GM19025 (cell line): Measurements from ENCODE around the gene ITPRIPL1.
A peak's percentile ranks its signal among the peaks of the same experiment; 100 is the strongest.
"Not testable (repeated sequence)": the region's sequence is repeated elsewhere in the genome, so short reads cannot be mapped to it uniquely, and the experiment has no call there.

Experiments
- ATAC-seq: cut with Tn5 transposase; IDR thresholded peaks from one replicate; pipeline ENCODE4 v1.9.1; 2021; ENCODE audit warnings: mild to moderate bottlenecking, low read depth, moderate library complexity; ENCODE audit not compliant: unreplicated experiment

ITPRIPL1 gene, protein sequence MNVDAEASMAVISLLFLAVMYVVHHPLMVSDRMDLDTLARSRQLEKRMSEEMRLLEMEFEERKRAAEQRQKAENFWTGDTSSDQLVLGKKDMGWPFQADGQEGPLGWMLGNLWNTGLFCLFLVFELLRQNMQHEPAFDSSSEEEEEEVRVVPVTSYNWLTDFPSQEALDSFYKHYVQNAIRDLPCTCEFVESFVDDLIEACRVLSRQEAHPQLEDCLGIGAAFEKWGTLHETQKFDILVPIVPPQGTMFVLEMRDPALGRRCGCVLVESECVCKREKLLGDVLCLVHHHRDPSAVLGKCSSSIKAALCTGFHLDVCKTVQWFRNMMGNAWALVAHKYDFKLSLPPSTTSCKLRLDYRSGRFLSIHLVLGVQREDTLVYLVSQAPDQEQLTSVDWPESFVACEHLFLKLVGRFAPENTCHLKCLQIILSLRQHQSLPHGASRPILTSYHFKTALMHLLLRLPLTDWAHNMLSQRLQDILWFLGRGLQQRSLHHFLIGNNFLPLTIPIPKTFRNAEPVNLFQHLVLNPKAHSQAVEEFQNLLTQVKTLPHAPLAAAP

DNA sequence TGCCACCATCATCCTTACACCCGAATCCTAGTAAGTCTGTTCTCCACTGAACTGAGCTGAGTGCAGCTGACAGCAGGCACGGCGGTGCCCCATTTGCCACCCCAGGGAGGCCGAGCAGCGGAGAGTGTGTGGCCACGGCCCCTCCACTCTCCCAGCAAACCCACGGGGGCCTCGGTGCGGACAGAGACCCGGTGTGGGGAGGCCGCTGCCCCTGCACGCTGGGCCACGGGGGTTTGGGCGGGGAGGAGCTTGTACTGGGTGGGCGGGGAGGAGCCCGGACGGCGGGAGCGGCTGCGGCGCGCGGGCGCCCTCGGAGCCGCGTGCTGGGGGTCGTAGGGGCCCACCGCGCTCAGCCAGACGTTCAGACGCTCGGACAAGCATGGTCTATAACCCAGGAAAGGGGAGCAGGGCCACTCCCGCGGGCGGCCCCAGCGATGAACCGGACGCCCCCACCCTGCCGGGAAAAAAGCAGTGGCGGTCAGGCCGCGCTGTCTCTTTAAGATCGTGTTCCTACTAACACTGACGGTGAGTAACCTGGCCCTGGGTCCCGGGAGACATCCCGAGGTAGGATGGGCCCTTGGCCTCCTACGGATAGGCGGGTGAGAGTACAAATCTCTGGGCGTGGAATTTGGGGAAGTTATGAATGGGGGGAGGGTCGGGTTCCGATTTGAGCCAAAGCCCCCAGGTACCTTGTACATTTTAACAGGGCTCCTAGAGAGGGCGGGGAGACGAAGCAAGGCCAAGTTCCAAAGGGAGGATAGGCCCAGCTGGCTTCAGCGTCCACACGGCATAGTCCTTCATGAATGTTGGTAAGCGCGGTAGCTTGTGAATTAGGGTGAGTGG is at the start of gene ITPRIPL1:
Gene ITPRIPL1 (plus strand): TSS at position 277 of the 843 bp plus-strand sequence. CDS start 523 bp downstream, at position 800.
- ATAC-seq = no peak

DNA sequence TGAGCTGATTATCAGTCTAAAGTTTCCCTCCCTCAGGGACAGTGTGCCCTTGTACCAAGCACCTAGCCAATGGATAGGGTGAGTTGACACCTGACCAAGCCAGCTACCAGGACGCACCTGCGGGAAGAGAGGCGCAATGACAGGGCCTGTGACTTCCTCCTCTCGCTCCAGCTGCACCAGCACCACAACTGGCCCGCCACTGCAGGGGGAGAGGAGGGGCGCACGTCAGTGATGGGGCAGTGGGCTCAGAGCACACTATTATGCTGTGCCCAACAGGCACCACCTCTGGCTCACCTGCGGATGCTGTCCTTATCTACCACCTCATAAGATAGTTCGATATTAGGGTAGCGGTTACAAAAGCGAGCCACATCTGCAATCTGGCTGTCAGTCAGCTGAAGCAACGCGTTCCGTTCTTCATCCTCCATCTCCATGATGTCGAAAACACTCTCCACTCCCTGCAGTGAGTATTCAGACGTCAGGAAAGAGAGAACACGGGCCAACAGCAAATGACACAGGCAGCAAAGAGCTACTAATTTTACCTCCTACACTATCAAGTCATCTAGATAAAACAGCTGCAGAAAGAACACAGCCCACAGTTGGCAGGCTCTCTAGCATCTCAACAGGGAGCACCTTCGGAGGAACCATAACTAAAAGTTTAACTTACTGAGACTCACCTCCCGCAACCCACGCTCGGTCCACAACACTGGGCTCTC is 48.2 kb upstream of the ITPRIPL1 start:
- no peak for ATAC-seq

DNA sequence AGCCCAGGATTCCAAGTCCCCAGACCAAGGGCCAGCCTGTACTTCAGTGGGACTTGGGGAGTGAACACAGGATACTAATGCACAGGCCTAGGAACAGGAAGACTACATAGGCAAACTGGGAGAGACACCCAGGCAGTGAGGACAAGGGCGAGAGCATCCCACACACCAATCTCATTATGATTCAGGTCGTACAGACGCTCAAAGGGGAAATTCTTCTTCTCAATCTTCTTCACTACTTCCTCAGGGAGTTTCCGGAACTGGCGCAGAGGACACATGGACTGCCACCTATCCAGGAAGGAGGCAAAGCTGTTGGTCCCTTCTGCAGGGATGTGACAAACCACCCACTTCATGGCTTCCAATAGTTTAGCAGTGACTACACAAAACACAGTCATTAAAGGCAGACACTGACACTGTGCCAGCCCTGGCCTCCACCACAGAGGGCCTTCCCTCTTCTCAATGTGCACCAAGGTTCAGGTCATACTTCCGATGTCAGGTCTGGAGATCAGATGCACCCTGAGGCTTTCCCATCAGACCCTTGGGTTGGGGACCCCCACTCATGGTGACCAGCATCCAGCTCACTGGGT is 37.8 kb upstream of the ITPRIPL1 start:
- no peak for ATAC-seq

DNA sequence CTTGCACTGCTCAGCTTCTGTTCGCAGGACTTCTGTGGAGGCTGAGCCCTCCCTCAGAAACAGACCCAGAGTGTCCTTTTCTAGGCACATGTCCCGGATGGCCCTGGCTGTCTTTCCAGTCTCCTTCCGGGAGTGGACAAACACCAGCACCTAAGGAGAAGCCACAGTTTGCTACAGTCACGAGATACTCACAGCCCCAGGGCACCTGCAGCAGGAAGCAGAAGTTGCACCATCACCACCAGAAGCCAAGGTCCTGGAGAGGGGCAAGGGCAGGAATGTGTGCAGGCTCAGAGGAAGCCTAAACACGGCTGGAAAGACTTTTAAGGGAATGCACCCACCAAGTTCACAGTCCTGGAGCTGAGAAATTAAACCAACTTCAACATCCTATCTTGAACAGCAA is 33.4 kb upstream of the ITPRIPL1 start:
- no peak for ATAC-seq

DNA sequence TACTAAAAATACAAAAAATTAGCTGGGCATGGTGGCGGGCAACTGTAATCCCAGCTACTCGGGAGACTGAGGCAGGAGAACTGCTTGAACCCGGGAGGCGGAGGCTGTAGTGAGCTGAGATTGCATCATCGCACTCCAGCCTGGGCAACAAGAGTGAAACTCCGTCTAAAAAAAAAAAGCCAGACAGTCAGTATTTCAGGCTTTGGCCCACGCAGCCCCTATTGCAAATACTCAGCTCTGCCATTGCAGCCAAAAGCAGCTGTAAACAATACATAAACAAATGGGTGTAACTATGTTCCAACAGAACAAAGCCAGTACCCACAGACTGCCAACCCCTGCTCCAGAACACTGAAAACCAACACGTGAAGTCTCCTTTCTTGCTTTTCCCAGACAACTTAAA is 30.8 kb upstream of the ITPRIPL1 start:
- not testable (repeated sequence) for ATAC-seq

DNA sequence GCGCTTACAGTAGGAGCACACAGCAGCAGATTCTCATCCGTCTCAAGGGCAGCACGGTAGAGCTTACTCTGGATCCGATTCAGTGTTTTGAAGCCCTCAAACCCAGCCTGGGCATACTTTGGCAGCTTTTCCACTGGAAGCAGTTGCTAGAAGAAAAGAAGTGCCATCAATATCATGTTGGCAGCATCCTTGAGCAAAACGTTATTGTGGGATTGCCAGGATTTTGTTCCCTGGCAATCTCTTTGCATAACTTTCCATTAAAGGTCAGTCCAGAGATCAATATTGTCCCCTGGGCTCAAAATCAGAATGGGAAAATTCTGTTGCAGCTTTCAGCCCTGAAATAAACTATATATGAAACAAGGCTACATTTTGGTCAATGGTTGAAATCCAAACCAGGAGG is 28.2 kb upstream of the ITPRIPL1 start:
- no peak for ATAC-seq

DNA sequence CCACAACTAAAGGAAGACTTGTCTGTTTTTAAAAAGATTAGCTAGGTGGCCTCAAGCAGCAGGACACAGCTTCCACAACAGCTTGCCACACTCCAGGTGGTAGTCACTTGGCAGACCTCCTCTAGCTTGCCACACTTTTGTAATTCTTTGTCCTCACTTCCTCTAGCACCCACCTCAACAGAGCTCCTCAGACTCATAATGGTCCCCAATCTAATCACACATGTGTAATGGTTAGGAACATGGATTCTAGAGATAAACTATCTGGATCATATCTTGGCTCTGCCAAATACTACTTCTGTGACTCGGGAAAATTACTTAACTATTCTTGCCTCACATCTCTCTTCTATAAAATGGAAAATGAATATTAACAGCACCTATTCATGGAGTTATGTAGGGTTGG is 23.3 kb upstream of the ITPRIPL1 start:
- ATAC-seq = no peak

DNA sequence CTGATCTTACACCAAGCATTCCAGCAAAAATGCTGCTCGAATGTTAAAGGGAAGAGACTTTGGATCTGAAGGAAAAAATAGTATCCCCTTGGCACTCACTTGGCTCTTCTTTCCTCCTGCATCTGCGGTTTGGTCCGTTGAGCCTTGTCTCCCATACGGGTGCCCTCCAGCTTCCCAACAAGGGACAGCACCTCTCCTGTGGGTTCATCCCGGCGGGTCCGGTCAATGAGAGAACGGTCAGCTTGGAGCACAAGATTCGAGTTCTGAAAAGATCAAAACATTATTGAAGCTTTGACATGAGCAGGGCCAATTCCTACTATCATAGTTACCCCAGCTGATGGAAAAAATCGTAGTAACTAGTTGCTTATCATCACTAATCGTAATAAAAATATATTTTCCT is 20.5 kb upstream of the ITPRIPL1 start:
- ATAC-seq = no peak

DNA sequence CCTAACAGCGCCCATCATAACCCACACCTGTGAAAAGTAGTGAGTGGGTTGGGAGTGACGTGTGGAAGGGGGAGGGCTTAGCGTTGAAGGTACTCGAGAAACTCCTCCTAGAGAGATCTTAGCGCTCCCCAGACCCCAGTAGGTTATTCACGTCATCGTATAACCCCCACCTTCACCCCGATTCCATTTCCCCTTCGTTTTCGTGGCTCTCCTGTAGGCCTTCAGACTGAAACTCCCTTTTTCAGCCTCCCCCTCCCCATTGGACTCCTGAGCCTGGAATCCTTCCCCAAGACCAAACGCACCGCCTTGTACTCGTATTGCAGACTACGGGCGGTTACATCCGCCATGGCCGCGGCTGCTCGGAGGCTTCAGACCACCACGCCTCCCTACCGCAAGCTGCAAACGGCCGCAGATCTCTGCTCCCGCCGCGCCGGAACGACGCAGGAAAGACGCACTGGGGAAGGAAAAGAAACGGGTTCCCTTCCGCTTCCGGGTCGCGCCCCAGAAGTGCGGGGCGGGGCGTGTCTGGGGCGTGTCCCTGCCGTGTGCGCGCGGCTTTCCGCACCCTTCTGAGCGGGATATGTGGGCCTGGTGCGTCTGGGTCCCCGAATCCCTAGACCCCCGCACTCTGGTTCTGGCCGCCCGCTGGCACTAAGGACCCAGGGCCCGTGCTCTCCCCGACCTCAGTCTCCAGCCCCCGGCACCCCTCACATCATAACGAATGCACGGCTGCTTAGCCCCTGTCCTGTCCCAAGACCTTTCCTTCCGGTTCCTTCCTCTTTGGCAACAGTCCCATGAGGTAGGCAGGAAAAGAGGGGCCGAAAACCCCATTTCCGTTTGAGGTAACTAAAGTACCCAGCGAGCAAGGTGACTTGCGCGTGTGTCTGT is 19.8 kb upstream of the ITPRIPL1 start, which contains the start of gene SNRNP200:
Gene SNRNP200 (minus strand): TSS at position 456 of the 888 bp plus-strand sequence. CDS start 109 bp downstream, at position 347.
- ATAC-seq = peak; percentile 94

DNA sequence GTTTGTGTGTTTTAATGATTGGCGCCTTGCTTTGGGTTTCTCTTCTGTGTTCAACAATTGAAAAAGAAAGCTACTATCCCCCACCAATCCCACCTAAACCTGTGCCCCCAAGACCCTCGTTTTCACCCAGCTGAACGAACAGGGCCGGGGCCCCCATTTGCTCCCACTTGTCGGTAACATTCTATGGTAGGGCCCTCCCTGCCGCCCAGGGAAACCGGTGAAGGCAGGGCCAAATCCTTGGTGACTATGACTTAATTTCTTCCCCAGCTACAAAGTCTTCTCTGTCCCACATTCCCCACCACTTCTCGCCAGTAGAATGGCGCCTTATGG is 19.2 kb upstream of the ITPRIPL1 start:
- no peak for ATAC-seq

DNA sequence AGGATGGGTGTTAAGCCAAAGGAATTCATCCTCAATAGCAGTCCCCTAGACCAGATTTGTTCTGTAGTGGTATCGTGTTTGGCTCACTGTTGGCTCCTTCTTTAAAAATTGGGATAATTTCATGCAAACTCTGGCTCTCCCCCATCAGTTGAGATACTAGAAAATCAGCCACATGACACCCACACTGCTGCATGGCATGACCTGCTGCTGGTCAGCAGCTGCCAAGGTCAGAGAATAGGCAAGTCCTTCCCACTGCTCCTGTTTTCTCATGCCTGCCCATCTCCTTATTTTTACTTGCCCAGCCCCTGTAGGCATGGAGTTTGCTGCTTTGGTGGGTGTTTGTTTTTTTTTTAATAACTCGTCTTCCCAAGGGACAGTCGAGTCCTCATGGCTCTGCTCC is 18.7 kb upstream of the ITPRIPL1 start:
- no peak for ATAC-seq

DNA sequence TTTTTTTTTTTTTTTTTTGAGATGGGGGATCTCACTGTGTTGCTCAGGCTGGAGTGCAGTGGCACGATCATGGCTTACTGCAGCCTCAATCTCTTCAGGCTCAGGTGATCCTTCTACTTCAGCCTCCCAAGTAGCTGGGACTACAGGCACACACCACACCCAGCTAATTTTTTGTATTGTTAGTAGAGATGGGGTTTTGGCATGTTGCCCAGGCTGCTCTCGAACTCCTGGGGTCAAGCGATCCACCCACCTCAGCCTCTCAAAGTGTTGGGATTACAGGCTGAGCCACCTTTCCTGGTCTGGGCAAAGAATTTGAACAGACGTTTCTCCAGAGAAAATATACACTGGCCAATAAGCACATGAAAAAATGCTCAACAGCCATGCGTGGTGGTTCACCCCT is 16.9 kb upstream of the ITPRIPL1 start:
- ATAC-seq = no peak

DNA sequence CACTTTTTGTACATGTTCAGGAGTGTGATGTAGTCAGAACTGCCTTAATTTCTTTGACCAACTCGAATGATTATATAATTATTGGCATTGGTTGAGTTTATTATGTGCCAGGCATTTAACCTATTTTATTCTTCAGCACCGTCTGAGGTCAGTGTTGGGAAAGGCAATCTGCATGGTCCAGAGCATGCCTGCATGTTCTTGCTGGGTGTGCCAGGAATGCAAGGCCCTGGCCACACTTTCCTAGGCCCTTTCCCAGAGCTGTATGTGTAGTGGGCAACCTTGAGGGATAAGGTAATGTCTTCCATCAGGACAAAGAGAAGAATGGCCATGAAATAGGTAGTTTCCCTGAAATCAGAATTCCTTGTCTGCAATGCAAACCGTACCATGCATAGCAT is 10.1 kb upstream of the ITPRIPL1 start:
- ATAC-seq = no peak

DNA sequence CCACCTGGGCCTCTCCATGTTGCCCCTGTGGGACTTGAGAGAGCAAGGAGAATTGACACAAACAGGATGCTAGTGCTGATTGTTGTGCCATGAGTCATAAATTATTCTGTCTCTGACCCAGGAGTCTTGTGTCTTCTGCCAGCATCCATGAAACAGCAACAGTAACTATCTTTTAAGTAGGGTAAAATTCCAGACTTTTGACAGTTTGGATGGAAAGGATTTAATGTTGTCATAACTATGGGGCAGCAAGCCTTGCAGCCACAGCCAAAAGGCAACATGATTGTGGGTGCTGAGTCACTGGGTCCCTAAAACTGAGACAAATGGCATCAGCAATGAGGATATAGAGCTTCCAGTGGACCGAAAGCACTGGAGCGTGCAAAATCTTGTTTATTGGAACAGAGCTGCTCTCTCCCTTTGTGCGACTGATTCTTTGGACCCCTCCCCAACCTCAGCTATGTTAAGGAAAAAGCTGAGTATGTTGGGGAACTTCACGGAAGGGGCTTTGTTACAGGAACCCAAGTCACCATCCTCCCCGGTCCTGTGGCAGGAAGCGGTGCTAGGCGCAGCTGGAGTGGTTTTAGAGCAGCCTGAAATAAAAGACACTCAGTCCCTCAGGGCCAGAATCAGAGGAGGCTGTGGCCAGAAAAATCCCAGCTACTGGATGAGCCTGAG is 9.6 kb upstream of the ITPRIPL1 start:
- ATAC-seq = no peak

DNA sequence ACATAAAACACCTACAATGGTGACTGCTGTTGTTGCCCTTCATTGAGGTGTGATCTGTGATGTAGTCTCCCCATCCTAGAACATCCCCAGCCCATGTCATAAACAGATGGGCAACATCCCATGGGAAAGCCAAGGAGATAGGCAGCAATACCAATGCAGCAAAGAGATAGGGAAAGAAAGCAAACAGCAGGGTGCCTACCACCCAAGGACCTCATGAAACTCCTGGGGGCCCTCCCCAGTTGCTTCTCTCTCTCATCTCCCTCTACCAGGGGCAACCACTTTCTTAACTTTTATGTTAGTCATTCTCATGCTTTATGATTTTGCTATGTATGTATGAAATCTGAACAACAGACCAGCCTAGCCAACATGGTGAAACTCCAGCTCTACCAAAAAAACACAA is 8.1 kb upstream of the ITPRIPL1 start:
- ATAC-seq = no peak

DNA sequence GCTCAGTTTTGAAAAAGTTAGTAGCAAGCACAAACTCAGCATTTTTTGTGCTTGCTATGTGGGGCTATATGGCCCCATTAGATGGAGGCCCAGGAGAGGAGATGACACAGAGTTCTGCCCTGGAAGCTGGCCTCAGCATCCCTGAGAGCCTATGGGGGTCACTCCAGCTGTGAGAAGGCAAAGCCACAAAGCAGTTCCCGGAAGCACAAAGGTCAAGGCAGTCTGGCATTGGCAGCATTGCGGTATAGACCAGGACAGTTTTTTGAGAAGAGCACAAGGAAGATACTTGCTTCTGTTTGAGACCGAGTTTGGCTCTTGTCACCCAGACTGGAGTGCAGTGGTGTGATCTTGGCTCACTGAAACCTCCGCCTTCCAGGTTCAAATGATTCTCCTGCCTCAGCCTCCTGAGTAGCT is 7.5 kb upstream of the ITPRIPL1 start:
- no peak for ATAC-seq

DNA sequence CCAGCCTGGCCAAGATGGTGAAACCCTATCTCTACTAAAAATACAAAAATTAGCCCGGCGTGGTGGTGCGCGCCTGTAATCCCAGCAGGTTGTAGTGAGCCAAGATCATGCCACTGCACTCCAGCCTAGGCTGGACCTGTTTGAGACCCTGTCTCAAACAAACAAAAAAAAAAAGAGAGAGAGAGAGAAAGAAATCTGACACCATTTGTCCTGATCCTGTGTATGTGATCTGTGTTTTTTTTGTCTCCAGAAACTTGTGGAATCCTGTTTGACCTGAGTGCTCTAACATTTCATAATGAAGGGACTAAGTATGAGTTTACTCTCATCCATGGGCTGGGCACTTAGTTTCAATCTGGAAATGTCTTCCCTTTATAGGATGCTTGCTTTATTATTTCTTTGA is 6.4 kb upstream of the ITPRIPL1 start:
- no peak for ATAC-seq

DNA sequence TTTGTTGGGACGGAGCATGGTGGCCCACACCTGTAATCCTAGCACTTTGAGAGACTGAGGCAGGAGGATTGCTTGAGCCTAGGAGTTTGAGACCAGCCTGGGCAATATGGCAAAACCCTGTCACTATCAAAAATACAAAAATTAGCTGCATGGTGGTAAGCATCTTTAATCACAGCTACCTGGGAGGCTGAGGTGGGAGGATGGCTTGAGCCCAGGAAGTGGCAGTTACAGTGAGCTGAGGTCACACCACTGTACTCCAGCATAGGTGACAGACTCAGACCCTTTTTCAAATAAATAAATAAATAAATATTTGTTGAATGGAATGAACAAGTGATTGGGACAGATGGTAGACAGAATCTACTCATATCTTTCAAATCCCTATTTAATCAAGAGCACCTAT is 5.7 kb upstream of the ITPRIPL1 start:
- ATAC-seq = no peak

DNA sequence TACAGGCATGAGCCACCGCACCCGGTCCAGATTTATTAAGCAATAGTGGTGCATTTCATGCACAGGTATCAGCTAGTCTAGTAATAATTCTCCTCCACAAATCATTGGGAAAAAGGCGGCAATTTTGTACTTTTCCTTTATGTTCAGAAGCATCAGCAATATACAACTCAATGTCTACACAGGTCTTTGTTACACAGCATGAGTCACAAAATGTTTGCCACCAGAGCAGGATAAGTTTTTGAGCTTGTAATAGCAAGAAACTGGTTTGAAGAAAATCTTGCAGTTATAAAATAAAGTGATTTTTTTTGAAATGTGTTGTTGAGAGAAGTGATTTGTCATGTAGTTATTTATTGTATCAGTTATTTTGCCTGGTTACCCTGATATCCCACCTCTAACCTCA is 4.8 kb upstream of the ITPRIPL1 start:
- ATAC-seq = no peak
